ENCODE data around the gene RIOX2. TPM values are rescaled to one million over a fixed set of nuclear protein-coding genes. Genes with fewer than 3 reads are reported as not detected.

The RIOX2 gene
- total RNA-seq, 4 donors from 2014 or later, result 61.6 to 109 (median 89.9) TPM

GRCh38 chr3:97991293-97991682 lies 19.1 kb upstream of the RIOX2 start:
- Histone ChIP-seq H3K27me3 (no peaks in the 10 kb centered on the region), H3K9me3 (no peaks in the 10 kb centered on the region), H3K36me3 (no peaks in the 10 kb centered on the region), H3K4me3 (replicated peaks in 1 of 3) (no peak overlapping the region), H3K4me1 (peaks cover 8 to 10% of the 10 kb centered on the region in 2 donors), H3K27ac (peak overlapping the region; percentile 38 to 58 (median 38))
- peak in 1 of 2 donors; percentile 6 for TF ChIP-seq POLR2A (IDR thresholded peaks at IDR 0.05)
- TF ChIP-seq, protein P1, sequence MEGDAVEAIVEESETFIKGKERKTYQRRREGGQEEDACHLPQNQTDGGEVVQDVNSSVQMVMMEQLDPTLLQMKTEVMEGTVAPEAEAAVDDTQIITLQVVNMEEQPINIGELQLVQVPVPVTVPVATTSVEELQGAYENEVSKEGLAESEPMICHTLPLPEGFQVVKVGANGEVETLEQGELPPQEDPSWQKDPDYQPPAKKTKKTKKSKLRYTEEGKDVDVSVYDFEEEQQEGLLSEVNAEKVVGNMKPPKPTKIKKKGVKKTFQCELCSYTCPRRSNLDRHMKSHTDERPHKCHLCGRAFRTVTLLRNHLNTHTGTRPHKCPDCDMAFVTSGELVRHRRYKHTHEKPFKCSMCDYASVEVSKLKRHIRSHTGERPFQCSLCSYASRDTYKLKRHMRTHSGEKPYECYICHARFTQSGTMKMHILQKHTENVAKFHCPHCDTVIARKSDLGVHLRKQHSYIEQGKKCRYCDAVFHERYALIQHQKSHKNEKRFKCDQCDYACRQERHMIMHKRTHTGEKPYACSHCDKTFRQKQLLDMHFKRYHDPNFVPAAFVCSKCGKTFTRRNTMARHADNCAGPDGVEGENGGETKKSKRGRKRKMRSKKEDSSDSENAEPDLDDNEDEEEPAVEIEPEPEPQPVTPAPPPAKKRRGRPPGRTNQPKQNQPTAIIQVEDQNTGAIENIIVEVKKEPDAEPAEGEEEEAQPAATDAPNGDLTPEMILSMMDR (IDR thresholded peaks at IDR 0.05), result no peak
- peak; percentile 46 to 53 for DNase-seq
- WGBS, 2 donors, result 6 to 23% methylated on average over 5 of the region's 5 CpGs
- intact Hi-C loops (cut with DNase I), result no loop called here

DNA sequence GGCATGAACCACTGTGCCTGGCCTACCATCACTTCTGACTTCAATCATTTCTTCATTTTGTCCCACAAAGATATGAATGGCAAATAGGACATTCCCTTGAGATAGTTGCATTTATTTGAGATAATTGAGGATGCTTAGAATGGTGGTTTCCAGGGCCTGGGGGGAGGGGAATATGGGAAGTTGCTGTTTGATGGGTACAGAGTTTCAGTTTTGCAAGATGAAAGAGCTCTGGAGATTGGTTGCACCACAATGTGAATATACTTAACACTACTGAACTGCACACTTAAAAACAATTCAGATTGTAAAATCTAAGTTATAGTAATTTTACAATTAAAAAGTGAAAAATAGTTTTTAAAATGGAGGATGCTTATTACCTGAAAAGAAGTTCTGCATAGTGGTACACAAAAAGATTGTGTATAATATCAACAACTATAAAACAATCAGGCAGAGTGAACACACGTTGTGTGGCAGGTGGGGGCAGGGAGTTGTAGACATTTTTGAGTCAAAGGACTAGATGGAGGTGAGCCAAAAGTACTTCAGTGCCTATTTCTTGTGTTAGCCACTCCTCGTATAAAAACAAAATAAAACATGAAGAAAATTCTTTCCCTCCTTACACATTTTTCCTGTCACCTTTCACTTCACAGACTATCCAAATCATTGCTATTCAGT lies 18.5 kb upstream of the RIOX2 start:
- no peak for TF ChIP-seq POLR2A (IDR thresholded peaks at IDR 0.05)
- TF ChIP-seq, protein P1 (IDR thresholded peaks at IDR 0.05), result no peak
- intact Hi-C loops (cut with DNase I), result no loop called here
- Histone ChIP-seq H3K4me3 (replicated peaks in 1 of 3) (no peak overlapping the region), H3K27me3 (no peaks in the 10 kb centered on the region), H3K27ac (peak overlapping the region; percentile 38 to 58 (median 38)), H3K36me3 (no peaks in the 10 kb centered on the region), H3K9me3 (no peaks in the 10 kb centered on the region), H3K4me1 (peaks cover 8 to 10% of the 10 kb centered on the region in 2 donors)
- WGBS, 2 donors, result 14 to 22% methylated on average over 2 of the region's 2 CpGs
- DNase-seq, result peak; percentile 66 to 71

GRCh38 chr3:97988784-97989568 lies 16.7 kb upstream of the RIOX2 start:
- intact Hi-C loops (cut with DNase I), result no loop called here
- 97% methylated on average over 3 of the region's 3 CpGs for WGBS, 2 donors
- no peak overlapping the region for H3K4me3 ChIP-seq (replicated peaks in 1 of 3)
- no peaks in the 10 kb centered on the region for H3K9me3 ChIP-seq
- H3K36me3 ChIP-seq, result no peaks in the 10 kb centered on the region
- no peak overlapping the region for H3K27ac ChIP-seq
- no peaks in the 10 kb centered on the region for H3K27me3 ChIP-seq
- TF ChIP-seq POLR2A (IDR thresholded peaks at IDR 0.05), result no peak
- TF ChIP-seq, protein P1 (IDR thresholded peaks at IDR 0.05), result no peak
- DNase-seq, result no peak
- H3K4me1 ChIP-seq, result peaks cover 12 to 20% of the 10 kb centered on the region in 2 donors

GRCh38 chr3:97987306-97987705 lies 15.1 kb upstream of the RIOX2 start:
- Histone ChIP-seq H3K4me3 (replicated peaks in 1 of 3) (no peak overlapping the region), H3K27me3 (no peaks in the 10 kb centered on the region), H3K27ac (no peak overlapping the region), H3K36me3 (no peaks in the 10 kb centered on the region), H3K4me1 (peaks cover 25 to 32% of the 10 kb centered on the region in 2 donors), H3K9me3 (no peaks in the 10 kb centered on the region)
- WGBS, 2 donors, result 86 to 88% methylated on average over 2 of the region's 2 CpGs
- DNase-seq, result no peak
- intact Hi-C loops (cut with DNase I), result no loop called here
- TF ChIP-seq POLR2A (IDR thresholded peaks at IDR 0.05), result no peak
- TF ChIP-seq, protein P1 (IDR thresholded peaks at IDR 0.05), result no peak
